ENCODE data around the gene SEMA5A. TPM values are rescaled to one million over a fixed set of nuclear protein-coding genes. Genes with fewer than 3 reads are reported as not detected.
A peak's percentile ranks its signal among the peaks of the same experiment; 100 is the strongest.

SEMA5A gene
- total RNA-seq, 1 donor from 2014 or later, result 0.40 TPM

- DNase-seq (ENCODE audit: low read depth, low spot score), result no peak
Measured at GRCh38 chr5:9071074-9071473, 474.8 kb downstream of the SEMA5A start.

- DNase-seq (ENCODE audit: low read depth, low spot score), result no peak
Measured at GRCh38 chr5:9069650-9070049, 476.2 kb downstream of the SEMA5A start.

DNA sequence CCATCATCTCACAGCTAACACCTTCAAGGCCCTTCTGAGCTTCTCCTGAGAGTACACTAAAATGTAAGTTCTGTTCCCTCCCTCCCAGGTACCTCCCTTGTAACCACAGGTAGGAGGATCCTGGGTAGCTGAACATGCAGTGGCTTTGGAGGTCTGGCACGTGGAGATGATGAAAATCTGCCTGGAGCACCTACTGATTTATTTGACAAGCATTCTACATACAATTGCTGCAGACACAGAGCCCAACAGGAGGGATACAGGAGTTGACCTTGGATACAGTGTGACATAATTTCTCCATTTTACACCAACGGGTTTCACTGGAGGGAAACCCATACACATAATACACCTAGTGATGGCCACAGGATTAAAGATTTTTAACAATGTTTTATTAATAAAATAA lies 478.7 kb downstream of the SEMA5A start:
- no peak for DNase-seq (ENCODE audit: low read depth, low spot score)

- DNase-seq (ENCODE audit: low read depth, low spot score), result no peak
Measured at GRCh38 chr5:9066349-9066748, 479.5 kb downstream of the SEMA5A start.

GRCh38 chr5:9063615-9064245 lies 482.1 kb downstream of the SEMA5A start:
- DNase-seq (ENCODE audit: low read depth, low spot score), result no peak

- no peak for DNase-seq (ENCODE audit: low read depth, low spot score)
Measured at GRCh38 chr5:9062873-9063272, 483.0 kb downstream of the SEMA5A start.

- peak; percentile 44 for DNase-seq (ENCODE audit: low read depth, low spot score)
Measured at GRCh38 chr5:9059920-9060691, 485.8 kb downstream of the SEMA5A start.

DNA sequence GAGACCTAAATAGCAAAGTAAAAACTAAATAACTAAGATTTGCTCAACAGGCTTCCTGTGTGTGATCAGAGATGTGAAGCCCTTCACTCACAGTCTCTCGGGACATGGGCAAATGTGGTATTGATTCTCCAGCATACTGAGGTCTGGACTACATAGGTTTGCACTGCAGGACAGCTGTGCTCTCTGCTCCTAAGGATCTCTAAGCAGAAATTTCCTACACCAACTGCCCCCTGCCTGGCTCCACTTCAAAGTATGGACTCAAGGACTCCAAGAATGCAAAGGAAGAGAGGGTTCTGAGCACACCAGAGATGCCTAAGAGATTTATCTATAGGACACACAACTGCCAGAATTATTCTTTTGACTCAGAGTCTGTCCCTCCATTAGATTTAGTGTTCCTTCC lies 487.2 kb downstream of the SEMA5A start:
- DNase-seq (ENCODE audit: low read depth, low spot score), result no peak

DNA sequence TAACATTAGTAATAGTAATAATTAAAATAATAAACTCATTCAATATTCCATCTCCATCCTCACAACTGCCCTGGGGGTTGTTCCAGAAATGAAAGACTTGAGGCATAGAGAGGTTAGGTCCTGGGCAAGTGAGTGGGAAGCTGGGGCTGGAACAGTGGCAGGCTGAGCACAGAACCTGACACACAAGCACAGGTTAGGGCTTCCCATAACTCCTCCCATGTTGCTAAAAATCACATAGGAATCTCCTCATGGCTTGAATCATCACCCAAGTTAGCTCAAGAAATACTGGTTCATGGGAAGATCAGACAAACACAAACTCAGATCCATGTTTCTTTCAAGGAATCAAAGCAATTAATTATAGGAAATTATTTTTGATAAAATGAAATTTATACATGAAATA lies 487.7 kb downstream of the SEMA5A start:
- no peak for DNase-seq (ENCODE audit: low read depth, low spot score)

DNA sequence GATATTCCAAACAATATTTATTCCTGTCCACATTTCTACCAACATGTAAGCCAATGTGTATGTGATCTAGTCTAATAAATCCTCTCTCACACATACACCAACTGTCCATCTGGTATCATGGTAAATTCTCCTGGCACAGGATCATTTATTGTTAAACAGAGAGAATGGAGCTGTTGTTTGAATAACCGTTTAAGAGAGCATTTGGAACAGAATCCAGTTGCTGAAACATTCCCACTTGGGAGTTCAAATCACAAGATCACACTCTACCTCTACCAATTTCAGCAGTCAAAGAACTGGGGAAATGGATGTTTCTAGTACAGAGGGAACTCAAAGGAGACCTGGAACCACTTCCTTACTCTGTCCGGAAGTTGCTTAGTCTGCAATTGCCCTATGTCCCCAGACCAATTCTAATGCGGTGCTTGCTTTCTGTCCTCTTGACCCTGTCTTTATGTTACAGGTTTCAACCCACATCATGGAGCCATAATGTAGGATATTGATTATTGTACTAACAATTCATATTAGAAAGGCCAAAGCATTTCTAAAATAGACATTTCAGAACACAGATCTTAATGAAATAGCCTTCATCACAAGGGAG lies 488.4 kb downstream of the SEMA5A start:
- no peak for DNase-seq (ENCODE audit: low read depth, low spot score)

DNA sequence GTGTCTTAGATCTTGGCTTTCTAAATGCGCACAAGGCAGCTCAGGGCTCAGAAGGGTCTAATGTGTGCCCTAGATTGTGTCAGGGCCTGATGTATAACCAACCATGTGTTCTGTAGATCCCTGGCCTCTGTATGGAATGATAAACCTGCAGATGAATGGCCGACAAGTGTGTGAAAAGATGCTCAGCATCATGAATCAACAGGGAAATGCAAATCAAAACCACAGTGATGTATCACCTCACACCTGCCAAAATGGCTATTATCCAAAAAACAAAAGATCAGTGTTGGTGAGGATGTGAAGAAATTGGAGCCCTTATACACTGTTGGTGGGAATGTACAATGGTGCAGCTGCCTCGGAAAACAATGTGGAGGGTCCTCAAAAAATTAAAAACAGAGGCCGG lies 489.8 kb downstream of the SEMA5A start:
- no peak for DNase-seq (ENCODE audit: low read depth, low spot score)

GRCh38 chr5:9054821-9055589 lies 490.9 kb downstream of the SEMA5A start:
- no peak for DNase-seq (ENCODE audit: low read depth, low spot score)

GRCh38 chr5:9054322-9054721 lies 491.6 kb downstream of the SEMA5A start:
- no peak for DNase-seq (ENCODE audit: low read depth, low spot score)

DNA sequence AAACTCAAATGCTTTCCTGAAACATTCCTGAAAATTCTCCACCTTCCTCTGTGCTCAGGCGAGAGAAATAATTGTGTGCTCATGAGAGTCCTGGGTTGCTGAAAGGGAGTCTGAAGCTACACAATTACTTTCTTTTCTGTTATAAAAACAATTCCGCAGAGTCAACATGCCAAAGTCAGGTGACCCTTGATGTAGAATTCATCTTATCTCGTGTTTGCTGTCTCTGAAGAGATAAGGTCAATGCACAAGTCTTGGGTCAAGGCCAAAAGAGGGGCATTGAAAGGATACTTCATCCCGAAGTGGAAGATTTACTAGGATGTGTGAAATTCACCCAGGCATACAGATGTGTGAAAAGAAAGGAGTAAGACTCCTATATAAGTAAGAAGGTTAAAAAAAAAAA lies 493.5 kb downstream of the SEMA5A start:
- no peak for DNase-seq (ENCODE audit: low read depth, low spot score)

GRCh38 chr5:9051779-9052178 lies 494.1 kb downstream of the SEMA5A start:
- no peak for DNase-seq (ENCODE audit: low read depth, low spot score)

- no peak for DNase-seq (ENCODE audit: low read depth, low spot score)
Measured at GRCh38 chr5:9047932-9048331, 497.9 kb downstream of the SEMA5A start.

GRCh38 chr5:9046756-9047481 lies 499.0 kb downstream of the SEMA5A start:
- DNase-seq (ENCODE audit: low read depth, low spot score), result no peak

DNA sequence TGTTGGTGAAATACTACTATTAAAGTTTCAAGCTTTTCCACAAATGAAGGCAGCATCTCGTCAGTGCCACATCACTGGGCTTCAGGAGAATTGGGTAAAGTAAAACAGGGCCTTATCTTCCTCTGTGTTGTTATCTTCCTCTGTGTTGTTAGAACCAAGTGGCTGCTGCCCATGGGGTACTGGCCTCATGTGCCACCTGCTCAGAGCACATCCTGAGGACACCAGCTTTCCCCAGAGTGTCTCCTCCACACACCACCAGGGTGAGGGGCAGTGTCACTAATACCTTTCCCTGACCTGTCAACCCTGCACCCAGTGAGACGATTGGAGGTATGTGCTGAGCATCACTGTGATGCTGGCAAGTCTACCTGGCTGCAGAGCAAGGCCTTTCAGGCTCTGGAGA lies 499.9 kb downstream of the SEMA5A start:
- no peak for DNase-seq (ENCODE audit: low read depth, low spot score)

GRCh38 chr5:9042241-9042640 lies 503.6 kb downstream of the SEMA5A start:
- DNase-seq (ENCODE audit: low read depth, low spot score), result no peak

GRCh38 chr5:9040475-9040874 lies 505.4 kb downstream of the SEMA5A start:
- DNase-seq (ENCODE audit: low read depth, low spot score), result no peak

GRCh38 chr5:9037048-9037447 lies 508.8 kb downstream of the SEMA5A start:
- DNase-seq (ENCODE audit: low read depth, low spot score), result no peak
